Left ventricle myocardium inferior (tissue), 1 donor: ENCODE results near the gene TLR6. TPM values are rescaled to one million over a fixed set of nuclear protein-coding genes. Genes with fewer than 3 reads are reported as not detected.

Experiments
- DNase-seq: peaks from one replicate; pipeline ENCODE4 v3.0.0-alpha.2; 2020
- H3K27ac ChIP-seq: fragments of 200-600 bp; replicated peaks from 2 replicates; pipeline ENCODE4 v1.8.0; 2021
- H3K27me3 ChIP-seq: fragments of 200-600 bp; 2 replicates; pipeline ENCODE4 v1.8.0; 2021; ENCODE audit warnings: low read depth
- H3K36me3 ChIP-seq: fragments of 200-600 bp; 2 replicates; pipeline ENCODE4 v1.8.0; 2021
- H3K4me1 ChIP-seq: fragments of 200-600 bp; 2 replicates; pipeline ENCODE4 v1.8.0; 2021
- H3K4me3 ChIP-seq: fragments of 200-600 bp; 2 replicates; pipeline ENCODE4 v1.8.0; 2021; ENCODE audit warnings: mild to moderate bottlenecking, moderate library complexity
- H3K9me3 ChIP-seq: fragments of 200-600 bp; replicated peaks from 2 replicates; pipeline ENCODE4 v1.8.0; 2021
- CTCF ChIP-seq: fragments of 200-600 bp; IDR thresholded peaks from 2 replicates; pipeline ENCODE4 v1.8.0; 2021; ENCODE audit warnings: antibody characterized with exemption, mild to moderate bottlenecking, borderline replicate concordance
- intact Hi-C: fragments of 100-400 bp; cut with micrococcal nuclease; formaldehyde crosslinking; loops from one replicate; pipeline ENCODE4 v1.11.0; 2022
- total RNA-seq: library from RNA; stranded (reverse); fragmentation: NEBNext Ultra II Directional; extraction: Animal tissue kit (Norgen Biotek cat#: 25700); gene quantifications from one replicate; pipeline ENCODE4 v1.2.1, GENCODE V29; 2021
- donor health status: DM: no; HTN: yes; CAD: no; lungs with severe emphysema.

The TLR6 gene
- total RNA-seq, 1 donor from 2014 or later: 0.71 TPM

GRCh38 chr4:38791010-38791409 is 65.6 kb downstream of the TLR6 start:
- no peaks in the 10 kb centered on the region for H3K4me1 ChIP-seq
- DNase-seq: no peak
- no peaks in the 10 kb centered on the region for H3K36me3 ChIP-seq
- H3K27me3 ChIP-seq: no peaks in the 10 kb centered on the region
- no peak for TF ChIP-seq CTCF
- H3K9me3 ChIP-seq: peaks cover 21% of the 10 kb centered on the region
- H3K27ac ChIP-seq: no peak overlapping the region
- intact Hi-C loops: no loop called here
- no peak overlapping the region for H3K4me3 ChIP-seq

GRCh38 chr4:38788317-38788716 is 68.3 kb downstream of the TLR6 start:
- no peaks in the 10 kb centered on the region for H3K9me3 ChIP-seq
- H3K4me3 ChIP-seq: no peak overlapping the region
- H3K36me3 ChIP-seq: no peaks in the 10 kb centered on the region
- DNase-seq: no peak
- H3K4me1 ChIP-seq: no peaks in the 10 kb centered on the region
- no peaks in the 10 kb centered on the region for H3K27me3 ChIP-seq
- no peak for TF ChIP-seq CTCF
- intact Hi-C loops: no loop called here
- H3K27ac ChIP-seq: no peak overlapping the region

GRCh38 chr4:38787693-38788092 is 68.9 kb downstream of the TLR6 start:
- Histone ChIP-seq H3K4me1 (no peaks in the 10 kb centered on the region), H3K27ac (no peak overlapping the region), H3K4me3 (no peak overlapping the region), H3K27me3 (no peaks in the 10 kb centered on the region), H3K36me3 (no peaks in the 10 kb centered on the region), H3K9me3 (no peaks in the 10 kb centered on the region)
- no peak for TF ChIP-seq CTCF
- intact Hi-C loops: no loop called here
- DNase-seq: no peak

- Histone ChIP-seq H3K4me1 (no peaks in the 10 kb centered on the region), H3K27ac (no peak overlapping the region), H3K4me3 (no peak overlapping the region), H3K9me3 (no peaks in the 10 kb centered on the region), H3K27me3 (no peaks in the 10 kb centered on the region), H3K36me3 (no peaks in the 10 kb centered on the region)
- TF ChIP-seq CTCF: no peak
- intact Hi-C loops: no loop called here
- no peak for DNase-seq
These were observed 70.7 kb downstream of the TLR6 start for GRCh38 chr4:38785901-38786402.

GRCh38 chr4:38785041-38785790 is 71.4 kb downstream of the TLR6 start:
- intact Hi-C loops: no loop called here
- H3K9me3 ChIP-seq: no peaks in the 10 kb centered on the region
- TF ChIP-seq CTCF: no peak
- H3K27ac ChIP-seq: no peak overlapping the region
- no peaks in the 10 kb centered on the region for H3K36me3 ChIP-seq
- no peaks in the 10 kb centered on the region for H3K27me3 ChIP-seq
- no peak for DNase-seq
- H3K4me3 ChIP-seq: no peak overlapping the region
- no peaks in the 10 kb centered on the region for H3K4me1 ChIP-seq
